OCI-LY7 (cell line): Measurements from ENCODE around the gene KAT7. TPM values are rescaled to one million over a fixed set of nuclear protein-coding genes. Genes with fewer than 3 reads are reported as not detected.
A peak's percentile ranks its signal among the peaks of the same experiment; 100 is the strongest.
"Not testable (repeated sequence)": the region's sequence is repeated elsewhere in the genome, so short reads cannot be mapped to it uniquely, and the experiment has no call there.

ENCODE experiments used
- BruUV-seq: library from RNA; stranded (reverse); fragments of 400-500 nt; replicated peaks from 2 replicates; lab custom pipeline; 2021; lab: Mats Ljungman, UMichigan
- CTCF ChIA-PET: fragments of 300-600 bp; sonication (Branson Sonifier 250); formaldehyde crosslinking; loops from one replicate; lab custom pipeline; 2022; ENCODE audit warnings: antibody characterized with exemption; ENCODE audit not compliant: unreplicated experiment; lab: Charles Lee
- POLR2A ChIA-PET: fragments of 300-600 bp; sonication (Branson Sonifier 250); formaldehyde crosslinking; loops from one replicate; lab custom pipeline; 2022; ENCODE audit warnings: antibody characterized with exemption; lab: Charles Lee
- DNase-seq: peaks from one replicate; pipeline ENCODE4 v3.0.0-alpha.2; 2015; ENCODE audit warnings: low spot score
- H2AFZ ChIP-seq: fragments of 200-600 bp; sonication (generic), shearing (Covaris generic); 2 replicates; pipeline ENCODE4 v1.6.1; 2014; ENCODE audit warnings: mild to moderate bottlenecking, antibody characterized with exemption, low read length, moderate library complexity
- H3K27ac ChIP-seq: fragments of 200-600 bp; sonication (generic); 2 replicates; pipeline ENCODE4 v1.5.1; 2014; ENCODE audit warnings: mixed run types, low read depth, mild to moderate bottlenecking, moderate library complexity, low read length, inconsistent platforms; ENCODE audit not compliant: poor library complexity, severe bottlenecking
- H3K36me3 ChIP-seq: fragments of 200-600 bp; sonication (generic); 2 replicates; pipeline ENCODE4 v1.6.1; 2014; ENCODE audit warnings: mild to moderate bottlenecking, antibody characterized with exemption, low read length, moderate library complexity, mixed read lengths; ENCODE audit not compliant: insufficient read depth
- H3K4me1 ChIP-seq: fragments of 200-600 bp; sonication (generic); 2 replicates; pipeline ENCODE4 v1.5.1; 2014; ENCODE audit warnings: mild to moderate bottlenecking, low read length; ENCODE audit not compliant: insufficient read depth, poor library complexity, severe bottlenecking
- H3K4me2 ChIP-seq: fragments of 200-600 bp; sonication (generic); 2 replicates; pipeline ENCODE4 v1.6.1; 2014; ENCODE audit warnings: mild to moderate bottlenecking, low read length
- H3K4me3 ChIP-seq: fragments of 200-600 bp; sonication (generic); 2 replicates; pipeline ENCODE4 v1.5.1; 2014; ENCODE audit warnings: mild to moderate bottlenecking, low read depth, low read length; ENCODE audit not compliant: poor library complexity, severe bottlenecking
- H3K79me2 ChIP-seq: fragments of 200-600 bp; sonication (generic); 2 replicates; pipeline ENCODE4 v1.6.1; 2016; ENCODE audit warnings: low read depth, mild to moderate bottlenecking, low read length, moderate library complexity, mixed read lengths; ENCODE audit not compliant: insufficient read depth
- H3K9me2 ChIP-seq: fragments of 200-600 bp; sonication (generic); 2 replicates; pipeline ENCODE4 v1.6.1; 2016; ENCODE audit warnings: mild to moderate bottlenecking, low read length, mixed read lengths; ENCODE audit not compliant: insufficient read depth
- H3K9me3 ChIP-seq: fragments of 200-600 bp; sonication (generic); 2 replicates; pipeline ENCODE4 v1.6.1; 2014; ENCODE audit warnings: mild to moderate bottlenecking, mixed run types, low read length, mixed read lengths
- H4K20me1 ChIP-seq: fragments of 200-600 bp; sonication (generic); 2 replicates; pipeline ENCODE4 v1.6.1; 2014; ENCODE audit warnings: mild to moderate bottlenecking, antibody characterized with exemption, low read length, moderate library complexity, mixed read lengths; ENCODE audit not compliant: insufficient read depth
- CTCF ChIP-seq: fragments of 200-600 bp; sonication (generic); conservative IDR thresholded peaks from 2 replicates; pipeline ENCODE4 v1.5.1; 2014; ENCODE audit warnings: mild to moderate bottlenecking, antibody characterized with exemption, low read length, moderate library complexity, mixed read lengths
- EZH2phosphoT487 ChIP-seq: fragments of 200-600 bp; sonication (generic); IDR thresholded peaks from 2 replicates; pipeline ENCODE4 v1.6.1; 2018; ENCODE audit warnings: low read depth, borderline replicate concordance, mild to moderate bottlenecking, mixed run types, antibody characterized with exemption, low read length, moderate library complexity, mixed read lengths
- intact Hi-C: fragments of 100-400 bp; cut with micrococcal nuclease; formaldehyde crosslinking; loops from one replicate; pipeline ENCODE4 v1.10.0; 2022; ENCODE audit not compliant: unreplicated experiment
- total RNA-seq, 2 experiments: library from RNA; depleted of rRNA in 1 of 2; stranded (reverse); fragments of >200 nt in 1 of 2; shearing (Covaris generic) in 1 of 2; gene quantifications; 2 replicates each; pipeline ENCODE4 v1.2.3, GENCODE V29; 2014 to 2022

KAT7 gene
- total RNA-seq, 2 experiments from 2014 or later: 43.3 to 70.3 TPM

GRCh38 chr17:49822829-49823228 lies 34.3 kb downstream of the KAT7 start:
- Histone ChIP-seq H3K4me2 (no peak overlapping the region), H3K9me2 (no peaks in the 10 kb centered on the region), H3K27ac (no peak overlapping the region), H3K79me2 (no peaks in the 10 kb centered on the region), H4K20me1 (no peaks in the 10 kb centered on the region), H3K9me3 (no peaks in the 10 kb centered on the region), H3K4me3 (no peak overlapping the region), H3K4me1 (no peaks in the 10 kb centered on the region), H3K36me3 (peaks cover 100% of the 10 kb centered on the region), H2AFZ (no peak overlapping the region)
- ChIA-PET POLR2A (no interaction called here), CTCF (no interaction called here)
- no TSS peak for BruUV-seq
- intact Hi-C loops: no loop called here
- no peak for DNase-seq
- TF ChIP-seq CTCF (no peak), EZH2phosphoT487 (no peak)

- ChIA-PET CTCF (no interaction called here), POLR2A (no interaction called here)
- DNase-seq: no peak
- intact Hi-C loops: no loop called here
- no peak overlapping the region for H2AFZ ChIP-seq
- H3K9me2 ChIP-seq: no peaks in the 10 kb centered on the region
- no peaks in the 10 kb centered on the region for H4K20me1 ChIP-seq
- peaks cover 99% of the 10 kb centered on the region for H3K36me3 ChIP-seq
- no peaks in the 10 kb centered on the region for H3K4me1 ChIP-seq
- H3K9me3 ChIP-seq: no peaks in the 10 kb centered on the region
- no TSS peak for BruUV-seq
- H3K4me2 ChIP-seq: no peak overlapping the region
- H3K27ac ChIP-seq: no peak overlapping the region
- TF ChIP-seq EZH2phosphoT487 (no peak), CTCF (no peak)
- no peaks in the 10 kb centered on the region for H3K79me2 ChIP-seq
- no peak overlapping the region for H3K4me3 ChIP-seq
Measured at GRCh38 chr17:49823614-49824013, 35.1 kb downstream of the KAT7 start.

GRCh38 chr17:49825645-49826044 lies 37.2 kb downstream of the KAT7 start:
- CTCF ChIA-PET: no interaction called here
- Histone ChIP-seq H3K4me2 (no peak overlapping the region), H3K36me3 (peaks cover 95% of the 10 kb centered on the region), H4K20me1 (no peaks in the 10 kb centered on the region), H3K79me2 (no peaks in the 10 kb centered on the region), H3K27ac (no peak overlapping the region), H2AFZ (no peak overlapping the region), H3K4me3 (no peak overlapping the region), H3K9me3 (no peaks in the 10 kb centered on the region), H3K9me2 (no peaks in the 10 kb centered on the region), H3K4me1 (no peaks in the 10 kb centered on the region)
- POLR2A ChIA-PET: no interaction called here
- intact Hi-C loops: no loop called here
- no peak for DNase-seq
- TF ChIP-seq EZH2phosphoT487 (no peak), CTCF (no peak)
- no TSS peak for BruUV-seq

GRCh38 chr17:49828325-49828724 lies 39.8 kb downstream of the KAT7 start:
- peaks cover 90% of the 10 kb centered on the region for H3K36me3 ChIP-seq
- H3K4me3 ChIP-seq, H3K9me3 ChIP-seq, H3K4me1 ChIP-seq, intact Hi-C loops, DNase-seq, H3K9me2 ChIP-seq, CTCF ChIA-PET, H3K4me2 ChIP-seq, H3K79me2 ChIP-seq, POLR2A ChIA-PET, H4K20me1 ChIP-seq, H2AFZ ChIP-seq, H3K27ac ChIP-seq: not testable (repeated sequence)
- BruUV-seq: TSS peak; percentile 24
